Dermis blood vessel endothelial cell (primary cell): ENCODE data around the gene SEMA5A. TPM values are rescaled to one million over a fixed set of nuclear protein-coding genes. Genes with fewer than 3 reads are reported as not detected.

Experiments
- DNase-seq: peaks from one replicate; pipeline ENCODE4 v3.0.0; 2010
- total RNA-seq: library from RNA; depleted of rRNA; stranded (reverse); fragments of >200 nt; gene quantifications from 2 replicates; pipeline ENCODE4 v1.2.3, GENCODE V29; 2014

SEMA5A gene
- total RNA-seq, 1 donor from 2014 or later, result 0.17 TPM

GRCh38 chr5:9507974-9508373, 37.9 kb downstream of the SEMA5A start:
- no peak for DNase-seq

GRCh38 chr5:9505225-9505624, 40.6 kb downstream of the SEMA5A start:
- DNase-seq, result no peak

- DNase-seq, result no peak
These were observed 43.0 kb downstream of the SEMA5A start for GRCh38 chr5:9502864-9503263.

GRCh38 chr5:9502050-9502834, 43.6 kb downstream of the SEMA5A start:
- DNase-seq, result no peak

DNA sequence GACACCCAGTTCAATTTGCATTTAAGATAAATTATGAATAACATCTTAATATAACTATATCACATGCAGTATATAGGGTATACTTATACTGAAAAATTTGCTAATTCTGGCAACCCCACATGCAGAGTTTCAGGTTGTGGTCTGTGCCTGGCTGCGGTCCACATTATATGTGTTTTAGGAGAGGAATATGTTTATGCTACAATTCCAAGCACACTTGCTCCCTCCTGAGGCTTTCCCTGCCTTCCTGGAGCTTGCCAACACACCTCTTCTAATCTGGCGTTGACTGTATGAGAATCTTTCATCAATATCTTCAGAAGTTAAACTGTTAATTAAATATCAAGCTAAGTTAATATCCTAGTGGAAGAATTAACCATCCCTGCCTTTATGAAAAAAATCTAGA, 45.2 kb downstream of the SEMA5A start:
- DNase-seq, result no peak

DNA sequence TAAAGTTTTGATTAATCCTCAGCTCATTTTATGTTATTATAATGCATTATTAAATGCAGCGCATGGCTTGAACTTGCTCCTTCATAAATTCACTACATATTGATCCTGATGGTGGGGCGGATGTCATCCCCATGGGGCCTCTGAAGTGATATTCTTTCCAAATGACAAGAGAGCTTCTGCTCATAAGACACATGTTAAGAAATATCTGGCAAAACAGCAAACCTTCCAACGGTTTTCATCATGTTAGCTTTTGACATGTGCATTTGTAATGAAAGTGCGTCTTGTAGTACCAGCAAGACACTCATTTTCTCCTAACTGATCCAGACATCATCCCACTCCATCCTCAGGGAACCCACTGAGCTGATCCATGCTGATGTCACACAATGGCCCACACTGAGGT, 45.7 kb downstream of the SEMA5A start:
- no peak for DNase-seq

- DNase-seq, result no peak
These were observed 46.4 kb downstream of the SEMA5A start for GRCh38 chr5:9499498-9499876.

- no peak for DNase-seq
These were observed 47.1 kb downstream of the SEMA5A start for GRCh38 chr5:9498541-9499497.

- no peak for DNase-seq
These were observed 48.5 kb downstream of the SEMA5A start for GRCh38 chr5:9497347-9497746.

GRCh38 chr5:9496801-9497200, 49.1 kb downstream of the SEMA5A start:
- DNase-seq, result no peak

DNA sequence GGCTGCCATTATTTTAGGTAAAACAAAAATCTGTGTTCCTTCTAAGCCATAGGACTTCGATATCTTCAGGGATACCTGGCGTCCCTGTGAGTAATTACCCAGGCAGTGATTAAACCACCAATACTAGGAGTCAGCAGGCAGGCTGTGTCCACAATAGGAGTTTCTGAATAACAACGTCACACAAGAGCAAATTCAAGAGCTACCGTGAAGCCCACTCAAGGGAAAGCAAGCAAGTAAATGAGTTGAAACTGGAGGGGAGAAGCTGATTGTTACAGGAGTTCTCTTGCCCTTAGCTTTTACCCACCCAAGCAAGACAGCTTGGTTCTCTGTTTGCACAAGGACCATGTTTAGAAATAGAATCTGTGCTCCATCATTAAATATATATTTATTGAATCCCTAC, 50.8 kb downstream of the SEMA5A start:
- DNase-seq, result no peak

GRCh38 chr5:9494301-9494700, 51.6 kb downstream of the SEMA5A start:
- no peak for DNase-seq

DNA sequence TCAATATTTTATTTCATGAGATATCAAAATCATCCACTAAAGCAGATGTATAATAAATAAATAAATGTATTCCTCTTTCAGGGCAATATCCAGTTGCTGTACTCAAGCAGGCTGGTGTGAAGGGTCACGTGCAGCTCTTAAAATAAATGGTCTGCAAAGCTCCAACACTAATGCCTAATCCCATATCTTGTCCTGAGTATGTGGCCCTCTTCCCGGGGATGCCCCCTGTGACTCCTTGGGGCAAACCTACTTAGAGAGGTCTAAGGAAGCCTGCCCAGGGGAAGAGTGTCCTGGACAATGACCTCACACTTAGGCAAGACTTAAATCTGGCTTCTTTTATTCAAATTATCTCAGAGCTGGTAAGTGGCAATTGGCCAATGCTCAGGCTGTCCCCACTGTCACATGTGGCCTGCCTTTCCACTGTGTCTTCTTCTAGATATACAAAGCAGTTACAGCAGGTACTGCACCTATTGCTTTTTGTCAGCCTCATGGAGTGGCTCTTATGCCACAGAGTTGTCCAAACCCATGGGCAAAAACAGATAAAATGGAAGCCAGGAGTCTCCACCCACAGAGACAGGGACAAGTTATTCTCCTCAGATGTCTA, 55.3 kb downstream of the SEMA5A start:
- no peak for DNase-seq

- DNase-seq, result no peak
These were observed 62.1 kb downstream of the SEMA5A start for GRCh38 chr5:9483779-9484178.

DNA sequence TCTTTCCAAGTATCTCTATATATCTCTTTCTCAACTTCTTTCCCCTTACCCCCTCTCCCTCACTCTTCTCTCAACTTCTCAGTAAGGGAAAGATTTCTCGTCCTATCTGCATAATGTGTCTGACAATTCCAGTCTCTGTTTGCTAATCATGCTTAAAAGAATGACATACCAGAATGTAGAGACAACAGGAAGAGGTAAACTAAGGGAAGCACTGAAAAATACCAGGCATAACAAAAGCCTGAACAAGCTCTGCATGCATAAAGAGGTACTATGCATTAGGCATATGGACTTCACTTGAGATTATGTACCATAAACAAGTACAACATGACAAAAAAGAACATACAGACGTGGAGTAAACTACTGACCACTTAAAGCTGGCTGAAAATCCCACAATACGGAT, 62.6 kb downstream of the SEMA5A start:
- no peak for DNase-seq

DNA sequence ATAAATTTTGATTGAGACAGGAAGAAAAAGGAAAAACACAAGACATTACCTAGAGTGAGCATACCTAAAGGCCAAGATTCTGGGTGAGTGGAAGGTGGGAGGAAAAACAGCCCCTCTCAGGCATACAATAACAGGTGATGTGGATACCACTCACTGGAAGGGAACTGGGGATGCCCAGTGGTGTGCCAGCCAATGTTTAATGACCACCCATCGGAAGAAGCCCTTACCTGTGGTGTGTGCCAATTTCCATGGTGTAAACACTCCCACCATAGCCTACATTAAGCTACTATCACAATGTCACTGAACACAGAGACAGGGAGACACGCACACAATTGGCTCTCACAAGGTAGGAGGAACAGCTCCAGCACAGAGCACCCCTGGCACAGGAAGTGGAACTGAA, 63.5 kb downstream of the SEMA5A start:
- DNase-seq, result no peak

GRCh38 chr5:9480499-9480898, 65.4 kb downstream of the SEMA5A start:
- no peak for DNase-seq

DNA sequence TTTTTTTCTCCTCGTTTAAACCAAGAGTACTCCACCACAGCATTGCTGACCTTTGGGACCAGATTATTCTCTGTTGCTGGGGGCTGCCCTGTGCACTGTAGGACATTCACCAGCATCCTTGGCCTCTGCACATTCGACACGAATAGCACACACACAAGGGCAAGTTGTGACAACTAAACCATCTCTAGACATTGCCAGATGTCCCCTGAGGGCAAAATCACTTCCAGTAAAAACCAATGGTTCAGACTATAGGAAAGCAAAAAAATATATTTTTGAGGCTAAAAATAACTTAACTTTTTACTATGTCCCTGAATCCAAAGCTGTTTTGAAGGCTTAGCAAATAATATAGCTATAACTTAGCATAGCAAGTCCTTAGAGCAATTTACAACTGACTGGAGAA, 65.9 kb downstream of the SEMA5A start:
- no peak for DNase-seq

DNA sequence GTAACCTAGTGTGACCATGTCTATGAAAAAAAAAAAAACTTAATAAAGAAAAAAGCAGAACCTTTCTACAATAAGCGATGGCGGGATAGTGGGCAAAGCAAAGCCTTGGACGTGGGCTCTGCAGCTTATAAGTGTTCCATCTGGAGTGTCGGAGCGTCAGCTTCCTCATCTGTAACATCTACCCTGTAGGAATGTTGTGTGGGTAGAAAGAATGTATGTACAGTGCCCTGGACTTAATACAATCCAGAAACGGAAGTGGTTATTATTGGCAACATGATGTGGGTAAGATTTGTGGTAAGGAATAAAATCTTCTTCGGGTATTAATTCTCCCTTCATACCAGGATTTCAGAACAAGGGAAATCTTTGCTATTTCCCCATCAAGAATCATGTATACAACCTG, 66.5 kb downstream of the SEMA5A start:
- DNase-seq, result no peak

DNA sequence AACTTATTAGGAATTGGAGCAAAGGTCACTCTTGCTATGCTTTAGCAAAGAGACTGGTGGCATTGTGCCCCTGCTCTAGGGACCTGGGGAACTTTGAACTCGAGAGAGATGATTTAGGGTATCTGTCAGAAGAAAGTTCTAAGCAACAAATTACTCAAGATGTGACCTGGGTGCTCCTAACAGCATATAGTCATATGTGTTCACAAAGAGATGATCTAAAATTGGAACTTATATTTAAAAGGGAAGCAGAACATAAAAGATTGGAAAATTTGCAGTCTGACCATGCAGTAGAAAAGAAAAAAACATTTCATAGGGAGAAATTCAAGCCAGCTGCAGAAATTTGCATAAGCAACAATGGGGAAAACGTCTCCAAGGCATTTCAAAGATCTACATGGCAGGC, 68.3 kb downstream of the SEMA5A start:
- no peak for DNase-seq

- no peak for DNase-seq
These were observed 71.5 kb downstream of the SEMA5A start for GRCh38 chr5:9474219-9475002.

DNA sequence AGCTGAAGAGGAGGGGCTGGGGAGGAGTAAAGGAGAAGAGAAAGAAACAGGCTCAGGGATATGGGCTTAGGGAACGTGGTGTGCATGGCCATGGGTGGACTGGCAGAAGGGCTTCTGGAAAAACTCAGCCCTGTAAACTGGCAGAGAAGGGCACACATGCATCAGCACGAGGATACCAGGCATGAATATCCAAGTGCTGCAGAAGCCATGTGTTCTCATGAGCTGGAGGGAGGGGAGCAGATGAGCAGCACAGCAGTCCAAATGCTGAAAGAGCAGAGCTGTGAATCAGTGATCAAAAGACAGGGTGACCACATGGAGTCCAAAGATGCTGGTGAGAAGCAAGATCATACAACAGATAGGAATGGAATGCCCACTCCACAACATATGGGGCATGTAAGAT, 72.3 kb downstream of the SEMA5A start:
- no peak for DNase-seq

GRCh38 chr5:9470410-9470809, 75.5 kb downstream of the SEMA5A start:
- DNase-seq, result no peak
